ENCODE data around the gene PFDN2.

GRCh38 chr1:161111527-161111926 lies 6.3 kb downstream of the PFDN2 start:
- no peak for TF ChIP-seq CTCF (IDR thresholded peaks at IDR 0.05)
- TF ChIP-seq POLR2A (IDR thresholded peaks at IDR 0.05) = no peak

Measured in adrenal gland (tissue), 5 donors.